Measurements from ENCODE around the gene EEF1G. TPM values are rescaled to one million over a fixed set of nuclear protein-coding genes. Genes with fewer than 3 reads are reported as not detected.
A peak's percentile ranks its signal among the peaks of the same experiment; 100 is the strongest.

Gene EEF1G
- total RNA-seq, 1 experiment from 2014 or later: 2,008 TPM

GRCh38 chr11:62595124-62595523, 21.4 kb upstream of the EEF1G start:
- no peaks in the 10 kb centered on the region for H3K9me2 ChIP-seq (ENCODE audit: insufficient read depth)
- BruUV-seq (replicated peaks): no TSS peak
- ChIA-PET CTCF (no interaction called here), POLR2A (ENCODE audit: unreplicated experiment) (no interaction called here)
- H3K4me3 ChIP-seq: no peak overlapping the region
- H3K27ac ChIP-seq: no peak overlapping the region
- no peaks in the 10 kb centered on the region for H3K9me3 ChIP-seq (ENCODE audit: insufficient read depth, low read depth)
- intact Hi-C loops (cut with micrococcal nuclease; ENCODE audit: unreplicated experiment): no loop called here
- H3K4me2 ChIP-seq: no peak overlapping the region
- peaks cover 34% of the 10 kb centered on the region for H3K4me1 ChIP-seq (replicated peaks; ENCODE audit: insufficient read depth)
- peaks cover 35% of the 10 kb centered on the region for H3K79me2 ChIP-seq (ENCODE audit: low read depth)
- no peaks in the 10 kb centered on the region; the same call in 1 of the 2 replicates for H4K20me1 ChIP-seq (ENCODE audit: insufficient read depth)
- TF ChIP-seq, protein P1, sequence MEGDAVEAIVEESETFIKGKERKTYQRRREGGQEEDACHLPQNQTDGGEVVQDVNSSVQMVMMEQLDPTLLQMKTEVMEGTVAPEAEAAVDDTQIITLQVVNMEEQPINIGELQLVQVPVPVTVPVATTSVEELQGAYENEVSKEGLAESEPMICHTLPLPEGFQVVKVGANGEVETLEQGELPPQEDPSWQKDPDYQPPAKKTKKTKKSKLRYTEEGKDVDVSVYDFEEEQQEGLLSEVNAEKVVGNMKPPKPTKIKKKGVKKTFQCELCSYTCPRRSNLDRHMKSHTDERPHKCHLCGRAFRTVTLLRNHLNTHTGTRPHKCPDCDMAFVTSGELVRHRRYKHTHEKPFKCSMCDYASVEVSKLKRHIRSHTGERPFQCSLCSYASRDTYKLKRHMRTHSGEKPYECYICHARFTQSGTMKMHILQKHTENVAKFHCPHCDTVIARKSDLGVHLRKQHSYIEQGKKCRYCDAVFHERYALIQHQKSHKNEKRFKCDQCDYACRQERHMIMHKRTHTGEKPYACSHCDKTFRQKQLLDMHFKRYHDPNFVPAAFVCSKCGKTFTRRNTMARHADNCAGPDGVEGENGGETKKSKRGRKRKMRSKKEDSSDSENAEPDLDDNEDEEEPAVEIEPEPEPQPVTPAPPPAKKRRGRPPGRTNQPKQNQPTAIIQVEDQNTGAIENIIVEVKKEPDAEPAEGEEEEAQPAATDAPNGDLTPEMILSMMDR (conservative IDR thresholded peaks at IDR 0.05): no peak
- TF ChIP-seq EZH2 (IDR thresholded peaks at IDR 0.05; ENCODE audit: low read depth): no peak
- peaks cover 68% of the 10 kb centered on the region for H3F3A ChIP-seq (ENCODE audit: insufficient read depth, low read depth)
- DNase-seq: no peak
- no peaks in the 10 kb centered on the region for H3K27me3 ChIP-seq (ENCODE audit: insufficient read depth, low read depth)
- no peak overlapping the region for H2AFZ ChIP-seq
- peaks cover 15% of the 10 kb centered on the region for H3K36me3 ChIP-seq (ENCODE audit: low read depth)

DNA sequence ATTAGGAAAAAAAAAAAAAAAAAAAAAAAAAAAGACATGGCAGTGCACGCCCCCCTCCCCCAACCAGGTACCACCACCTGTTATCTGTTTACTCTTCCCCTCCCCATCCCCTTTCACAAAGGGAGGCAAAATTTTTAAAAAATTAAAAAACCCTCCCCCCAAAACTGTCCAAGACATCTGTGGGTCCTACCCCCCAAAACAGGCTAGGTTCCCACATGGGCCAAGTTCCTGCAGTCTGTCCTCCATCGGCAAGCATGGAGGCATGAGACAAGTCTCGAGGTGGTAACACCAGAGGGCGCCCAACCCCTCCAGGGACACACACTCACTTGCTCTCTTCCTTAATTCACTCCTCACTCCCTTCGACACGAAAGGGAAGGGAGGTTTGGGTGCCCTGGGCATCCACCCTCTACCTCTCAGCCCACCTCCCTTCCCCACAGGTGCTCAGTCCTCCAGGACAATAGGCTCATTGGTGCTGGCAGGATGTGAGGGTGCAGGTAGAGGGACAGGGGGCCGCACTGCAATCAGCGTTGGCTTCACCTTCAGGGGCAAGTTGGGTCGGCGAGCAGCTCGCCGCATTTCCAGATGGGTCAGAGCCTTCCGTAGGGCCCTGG, 19.8 kb upstream of the EEF1G start:
- Histone ChIP-seq H3K79me2 (ENCODE audit: low read depth) (peaks cover 36% of the 10 kb centered on the region), H3K4me2 (no peak overlapping the region), H3K9me3 (ENCODE audit: insufficient read depth, low read depth) (no peaks in the 10 kb centered on the region), H3K27me3 (ENCODE audit: insufficient read depth, low read depth) (no peaks in the 10 kb centered on the region), H3K9me2 (ENCODE audit: insufficient read depth) (no peaks in the 10 kb centered on the region), H3K4me3 (no peak overlapping the region), H3K27ac (no peak overlapping the region), H3K4me1 (replicated peaks; ENCODE audit: insufficient read depth) (peaks cover 30% of the 10 kb centered on the region), H3F3A (ENCODE audit: insufficient read depth, low read depth) (peaks cover 69% of the 10 kb centered on the region), H2AFZ (no peak overlapping the region), H4K20me1 (ENCODE audit: insufficient read depth) (no peaks in the 10 kb centered on the region), H3K36me3 (ENCODE audit: low read depth) (peaks cover 20% of the 10 kb centered on the region)
- TF ChIP-seq, protein P1 (conservative IDR thresholded peaks at IDR 0.05): peak; percentile 69
- TF ChIP-seq EZH2 (IDR thresholded peaks at IDR 0.05; ENCODE audit: low read depth): no peak
- CTCF ChIA-PET: interaction anchor here (0.7 kb wide), 2 partner anchors 123 to 270 kb away, joined by 3 to 8 read pairs; no protein-coding TSS in a partner anchor
- peak; percentile 60 to 76 for DNase-seq
- POLR2A ChIA-PET (ENCODE audit: unreplicated experiment): no interaction called here
- BruUV-seq (replicated peaks): no TSS peak
- intact Hi-C loops (cut with micrococcal nuclease; ENCODE audit: unreplicated experiment): loop anchor here (2.0 to 5.0 kb wide), 5 partner anchors 41 to 269 kb away; partner anchors contain the start of genes C11orf98, CSKMT, HNRNPUL2 and POLR2G

- Histone ChIP-seq H3K27ac (peak overlapping the region; percentile 56; the same call in 1 of the 2 replicates), H3K27me3 (ENCODE audit: insufficient read depth, low read depth) (no peaks in the 10 kb centered on the region), H3F3A (ENCODE audit: insufficient read depth, low read depth) (peaks cover 66% of the 10 kb centered on the region), H3K4me2 (peak overlapping the region; percentile 91), H3K79me2 (ENCODE audit: low read depth) (peaks cover 32% of the 10 kb centered on the region), H3K36me3 (ENCODE audit: low read depth) (peaks cover 16% of the 10 kb centered on the region), H2AFZ (no peak overlapping the region), H3K9me3 (ENCODE audit: insufficient read depth, low read depth) (no peaks in the 10 kb centered on the region), H4K20me1 (ENCODE audit: insufficient read depth) (no peaks in the 10 kb centered on the region), H3K4me3 (no peak overlapping the region), H3K9me2 (ENCODE audit: insufficient read depth) (no peaks in the 10 kb centered on the region), H3K4me1 (replicated peaks; ENCODE audit: insufficient read depth) (peaks cover 29% of the 10 kb centered on the region)
- CTCF ChIA-PET: interaction anchor here (0.6 to 0.7 kb wide), 3 partner anchors 82 to 270 kb away, joined by 3 to 8 read pairs (median 8); no protein-coding TSS in a partner anchor
- intact Hi-C loops (cut with micrococcal nuclease; ENCODE audit: unreplicated experiment): loop anchor here (2.0 to 5.0 kb wide), 5 partner anchors 41 to 270 kb away; partner anchors contain the start of genes C11orf98, CSKMT, HNRNPUL2 and POLR2G
- POLR2A ChIA-PET (ENCODE audit: unreplicated experiment): no interaction called here
- no peak for DNase-seq
- TF ChIP-seq, protein P1 (conservative IDR thresholded peaks at IDR 0.05): no peak
- TF ChIP-seq EZH2 (IDR thresholded peaks at IDR 0.05; ENCODE audit: low read depth): no peak
- BruUV-seq (replicated peaks): no TSS peak
These were observed 19.3 kb upstream of the EEF1G start for GRCh38 chr11:62592989-62593421.
